Activated CD4-positive, CD25-positive, alpha-beta regulatory T cell treated with anti-CD3 and anti-CD28 coated beads, Interleukin-2, amount 50 U/mL, for 24 hours (primary cell): ENCODE results near the gene XRCC1.
A peak's percentile ranks its signal among the peaks of the same experiment; 100 is the strongest.
"Not testable (repeated sequence)": the region's sequence is repeated elsewhere in the genome, so short reads cannot be mapped to it uniquely, and the experiment has no call there.

Experiments
- ATAC-seq, 2 donors: fragments of 150-1000 bp; cut with Tn5 transposase; one replicate each; pipeline ENCODE4 v1.10.0; 2021; ENCODE audit warnings: mild to moderate bottlenecking in 1 of 2, moderate library complexity in 1 of 2

XRCC1 gene

DNA sequence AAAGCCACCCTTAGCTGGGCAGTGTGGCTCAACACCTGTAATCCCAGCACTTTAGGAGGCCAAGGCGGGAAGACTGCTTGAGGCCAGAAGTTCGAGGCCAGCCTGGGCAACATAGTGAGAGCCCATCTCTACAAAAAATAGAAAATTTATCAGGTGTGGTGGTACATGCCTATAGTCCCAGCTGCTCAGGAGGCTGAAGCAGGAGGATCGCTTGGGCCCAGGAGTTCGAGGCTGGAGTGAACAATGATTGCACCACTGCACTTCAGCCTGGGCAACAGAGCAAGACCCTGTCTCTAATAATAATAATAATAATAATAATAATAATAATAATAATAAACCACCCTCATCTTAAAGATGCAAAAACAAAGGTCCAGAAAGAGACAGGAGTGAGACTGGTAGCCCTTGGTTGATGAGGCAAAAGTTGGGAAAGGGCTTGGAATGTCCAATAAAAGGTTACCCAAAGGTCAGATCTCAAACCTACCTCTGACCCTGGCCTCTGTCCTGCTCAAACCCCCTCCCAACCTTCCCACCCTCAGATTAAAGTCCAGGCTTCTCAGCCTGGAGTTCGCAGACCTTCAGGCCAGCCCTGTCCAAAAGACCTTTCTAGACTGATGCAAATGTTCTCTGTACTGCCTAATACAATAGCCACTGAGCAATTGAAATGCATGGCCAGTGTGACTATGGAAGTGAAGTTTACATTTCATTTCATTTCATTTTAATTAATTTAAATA is 33.2 kb downstream of the XRCC1 start:
- no peak for ATAC-seq

DNA sequence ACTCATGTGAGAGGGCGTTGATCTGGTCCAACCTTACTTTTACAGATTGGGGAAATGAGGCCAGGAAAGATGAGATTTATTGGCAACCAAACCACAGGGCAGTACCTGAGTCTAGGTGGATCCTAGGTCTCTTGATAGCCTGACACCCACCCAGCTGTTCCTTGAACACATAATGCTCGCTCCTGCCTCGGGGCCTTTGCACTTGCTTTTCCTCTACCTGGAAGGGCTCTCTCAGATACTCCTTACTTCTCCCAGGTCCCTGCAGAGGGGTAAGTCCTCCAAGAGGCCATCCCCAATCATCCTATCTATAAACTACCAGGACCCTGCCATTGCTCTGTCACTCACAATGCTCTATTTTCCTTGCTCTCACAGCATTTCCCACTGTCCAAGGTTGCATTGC is 34.9 kb downstream of the XRCC1 start:
- ATAC-seq = no peak

DNA sequence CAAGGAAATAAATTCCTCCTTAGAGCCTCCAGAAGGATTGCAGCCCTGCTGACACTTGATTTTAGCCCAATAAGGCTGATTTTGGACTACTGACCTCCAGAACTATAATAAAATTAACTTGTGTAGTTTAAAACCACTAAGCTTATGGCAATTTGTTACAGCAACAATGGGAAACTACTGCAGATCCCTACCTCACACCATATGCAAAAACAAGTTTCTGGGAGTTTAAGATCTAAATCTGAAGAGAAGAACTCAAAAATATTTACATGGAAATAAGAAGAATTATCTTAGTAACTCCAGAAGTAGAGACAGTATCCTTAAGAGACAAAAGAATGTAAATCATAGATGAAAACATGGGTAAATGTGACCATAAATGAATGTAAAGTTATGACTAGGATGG is 36.4 kb downstream of the XRCC1 start:
- ATAC-seq = no peak

DNA sequence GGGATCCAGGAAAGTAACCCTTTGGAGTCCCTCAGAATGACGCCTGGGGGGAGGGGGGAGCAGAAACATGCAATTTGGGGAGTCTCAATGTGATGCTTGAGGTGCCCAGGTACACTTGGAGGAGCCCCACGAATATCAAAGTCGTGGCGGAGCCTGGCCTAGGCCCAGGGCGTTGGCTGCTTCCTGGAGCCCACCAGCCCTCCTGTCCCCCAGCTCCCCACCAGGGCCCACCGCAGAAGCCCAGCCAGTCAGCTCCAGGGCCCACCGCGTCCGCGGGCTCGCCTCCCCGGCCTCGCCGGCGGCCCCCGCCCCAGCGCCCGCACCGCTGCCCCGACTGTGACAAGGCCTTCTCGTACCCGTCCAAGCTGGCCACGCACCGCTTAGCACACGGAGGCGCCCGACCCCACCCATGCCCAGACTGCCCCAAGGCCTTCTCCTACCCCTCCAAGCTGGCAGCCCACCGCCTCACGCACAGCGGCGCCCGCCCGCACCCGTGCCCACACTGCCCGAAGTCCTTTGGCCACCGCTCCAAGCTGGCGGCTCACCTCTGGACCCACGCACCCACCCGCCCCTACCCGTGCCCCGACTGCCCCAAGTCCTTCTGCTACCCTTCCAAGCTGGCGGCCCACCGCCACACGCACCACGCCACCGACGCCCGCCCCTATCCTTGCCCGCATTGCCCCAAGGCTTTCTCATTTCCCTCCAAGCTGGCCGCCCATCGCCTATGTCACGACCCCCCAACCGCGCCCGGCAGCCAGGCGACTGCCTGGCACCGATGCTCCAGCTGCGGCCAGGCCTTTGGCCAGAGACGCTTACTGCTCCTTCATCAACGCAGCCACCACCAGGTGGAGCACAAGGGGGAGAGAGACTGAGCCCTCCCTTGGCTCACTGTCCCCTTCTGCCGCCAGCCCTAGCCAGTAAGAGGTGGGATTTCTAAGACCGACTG is 40.2 kb downstream of the XRCC1 start:
- ATAC-seq = no peak

DNA sequence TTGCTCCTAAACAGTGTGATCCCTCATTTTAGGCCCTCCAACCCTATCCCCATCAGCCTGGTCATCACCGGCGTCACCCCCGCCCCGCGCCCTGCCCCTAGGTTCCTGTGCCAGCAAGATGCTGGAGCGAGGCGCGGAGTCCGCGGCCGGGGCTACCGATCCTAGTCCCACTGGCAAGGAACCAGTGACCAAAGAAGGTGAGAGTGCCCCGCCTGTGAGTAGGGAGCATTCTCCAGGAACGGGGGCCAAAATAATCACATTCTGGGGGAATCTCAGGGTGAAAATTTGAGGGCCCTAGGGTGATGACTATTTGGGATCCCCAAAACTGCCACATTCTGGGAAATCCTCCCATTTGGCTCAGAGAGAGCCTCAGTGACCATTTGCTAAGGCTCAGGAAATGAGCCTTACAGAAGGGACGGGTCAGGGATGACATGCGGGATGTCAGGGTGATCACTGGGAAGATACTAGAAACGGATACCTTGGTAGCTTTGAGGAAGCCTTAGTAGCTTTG is 41.0 kb downstream of the XRCC1 start:
- ATAC-seq = no peak

DNA sequence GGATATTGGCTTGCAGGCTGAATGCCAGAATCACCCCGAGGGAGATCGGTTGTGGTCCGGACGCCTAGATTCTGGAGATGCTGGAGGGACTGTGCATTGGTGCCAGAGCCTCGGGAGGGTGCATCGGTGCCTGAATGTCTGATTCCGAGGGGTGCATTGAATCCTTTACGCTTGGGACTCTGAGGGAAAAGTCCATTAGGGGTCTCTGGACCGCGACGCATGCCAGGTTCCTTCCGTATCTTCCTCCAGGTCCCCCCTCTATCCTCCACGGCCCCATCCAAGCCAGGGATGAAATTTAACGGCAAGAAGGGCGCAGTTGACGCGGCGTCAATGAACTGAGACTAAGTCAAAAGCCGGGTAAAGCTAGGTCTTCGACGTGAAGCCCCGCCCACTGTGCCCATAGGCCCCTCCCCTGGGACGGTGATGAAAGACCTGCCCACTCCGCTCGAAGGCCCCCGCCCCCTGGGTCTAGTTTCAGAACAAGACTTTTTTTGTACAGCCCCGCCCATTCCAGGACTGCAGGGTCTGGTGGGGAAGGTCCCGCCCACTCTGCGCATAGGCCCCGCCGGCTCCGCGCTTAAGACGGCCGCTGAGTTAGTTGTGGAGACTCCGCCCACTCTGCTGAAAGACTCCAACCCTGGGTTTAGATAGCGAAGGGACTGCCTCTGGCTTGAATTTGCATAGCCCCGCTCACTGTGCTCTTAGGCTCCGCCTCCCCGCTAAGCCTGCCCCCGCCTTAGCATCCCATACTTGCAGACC is 41.6 kb downstream of the XRCC1 start:
- peak; percentile 69 to 78 for ATAC-seq

DNA sequence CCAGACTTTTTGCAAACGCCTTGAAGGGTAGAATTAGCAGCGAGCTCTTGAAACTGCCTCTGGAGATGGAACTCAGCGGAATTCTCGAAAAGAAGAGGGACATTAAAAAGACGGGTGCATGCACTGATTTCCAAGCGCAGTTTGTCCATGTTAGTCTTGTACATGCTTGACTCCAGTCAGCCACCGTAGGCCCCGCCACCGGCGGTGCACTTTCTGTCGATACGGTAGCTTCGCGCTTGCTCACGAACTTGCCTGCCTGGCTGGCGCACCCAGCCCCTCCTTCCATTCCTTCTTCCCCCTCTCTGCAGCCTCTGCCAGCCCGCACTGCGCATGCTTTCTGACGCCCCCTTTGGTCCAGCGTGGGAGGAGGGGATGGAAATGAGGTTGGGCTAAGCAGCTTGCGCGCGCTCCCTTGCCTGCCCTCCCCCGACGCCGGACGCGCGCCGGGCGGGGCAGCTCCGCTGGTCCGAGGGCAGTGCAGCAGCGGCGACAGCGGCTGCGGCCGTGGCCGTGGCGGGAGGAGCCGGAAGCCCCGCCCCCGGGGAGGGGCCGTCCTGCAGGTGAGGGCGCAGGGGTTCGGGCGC is 42.3 kb downstream of the XRCC1 start, which contains the start of gene ZNF575:
ZNF575 (plus strand) TSS at position 227 of the 584 bp plus-strand sequence. CDS start 1,235 bp downstream, outside the sequence.
- ATAC-seq = peak; percentile 58 to 69

DNA sequence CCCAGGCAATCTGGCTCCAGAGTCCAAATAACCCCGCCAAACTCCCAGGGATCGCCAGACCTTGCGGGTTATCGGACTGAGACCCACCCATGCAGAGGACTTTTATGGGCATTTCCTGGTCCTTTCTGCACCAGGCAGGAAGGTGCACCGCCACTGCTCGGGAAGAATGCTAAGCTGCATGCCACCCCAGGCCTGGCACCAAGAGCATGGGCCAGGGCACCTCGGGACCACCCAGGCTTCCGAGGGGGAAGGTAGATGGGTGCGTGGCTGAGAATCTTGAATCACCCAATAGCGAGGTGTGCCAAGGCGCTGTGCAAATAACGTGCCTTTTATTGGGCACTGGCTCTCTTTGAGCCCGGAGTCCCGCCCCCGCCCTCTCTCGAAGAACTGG is 42.8 kb downstream of the XRCC1 start:
- ATAC-seq = peak in 1 of 2 donors; percentile 11

DNA sequence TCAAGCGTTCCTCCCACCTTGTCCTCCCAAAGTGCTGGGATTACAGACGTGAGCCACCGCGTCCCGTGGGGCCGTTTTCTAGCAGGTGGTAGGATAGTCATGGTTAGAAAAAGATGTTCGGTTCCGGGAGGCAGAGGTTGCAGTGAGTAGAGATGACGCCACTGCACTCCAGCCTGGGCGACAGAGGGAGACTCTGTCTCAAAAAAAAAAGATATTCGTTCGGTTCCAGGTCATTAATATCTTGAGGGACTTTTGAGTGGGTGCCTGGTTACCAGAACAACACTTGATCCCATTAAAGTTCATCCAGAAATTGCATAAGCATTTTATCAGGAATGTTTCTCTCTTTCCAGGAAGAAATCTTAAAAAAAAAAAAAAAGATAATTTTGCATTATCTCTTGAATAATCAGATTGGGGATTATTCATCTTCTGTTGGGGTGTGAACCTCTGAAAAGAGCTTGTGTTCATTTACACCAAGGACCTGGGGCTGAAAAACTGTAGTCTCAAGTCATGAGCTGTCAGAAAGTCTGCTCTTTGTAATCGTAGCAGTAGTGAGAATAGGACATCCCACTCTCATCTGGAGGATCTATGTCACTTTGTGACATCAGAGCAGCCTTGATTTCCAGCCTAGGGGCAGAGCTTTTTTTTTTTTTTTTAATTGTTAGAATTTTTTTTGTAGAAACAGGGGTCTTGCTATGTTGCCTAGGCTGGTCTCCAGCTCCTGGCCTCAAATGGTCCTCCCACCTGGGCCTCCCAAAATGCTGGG is 47.3 kb downstream of the XRCC1 start:
- peak in 1 of 2 donors; percentile 8 for ATAC-seq

DNA sequence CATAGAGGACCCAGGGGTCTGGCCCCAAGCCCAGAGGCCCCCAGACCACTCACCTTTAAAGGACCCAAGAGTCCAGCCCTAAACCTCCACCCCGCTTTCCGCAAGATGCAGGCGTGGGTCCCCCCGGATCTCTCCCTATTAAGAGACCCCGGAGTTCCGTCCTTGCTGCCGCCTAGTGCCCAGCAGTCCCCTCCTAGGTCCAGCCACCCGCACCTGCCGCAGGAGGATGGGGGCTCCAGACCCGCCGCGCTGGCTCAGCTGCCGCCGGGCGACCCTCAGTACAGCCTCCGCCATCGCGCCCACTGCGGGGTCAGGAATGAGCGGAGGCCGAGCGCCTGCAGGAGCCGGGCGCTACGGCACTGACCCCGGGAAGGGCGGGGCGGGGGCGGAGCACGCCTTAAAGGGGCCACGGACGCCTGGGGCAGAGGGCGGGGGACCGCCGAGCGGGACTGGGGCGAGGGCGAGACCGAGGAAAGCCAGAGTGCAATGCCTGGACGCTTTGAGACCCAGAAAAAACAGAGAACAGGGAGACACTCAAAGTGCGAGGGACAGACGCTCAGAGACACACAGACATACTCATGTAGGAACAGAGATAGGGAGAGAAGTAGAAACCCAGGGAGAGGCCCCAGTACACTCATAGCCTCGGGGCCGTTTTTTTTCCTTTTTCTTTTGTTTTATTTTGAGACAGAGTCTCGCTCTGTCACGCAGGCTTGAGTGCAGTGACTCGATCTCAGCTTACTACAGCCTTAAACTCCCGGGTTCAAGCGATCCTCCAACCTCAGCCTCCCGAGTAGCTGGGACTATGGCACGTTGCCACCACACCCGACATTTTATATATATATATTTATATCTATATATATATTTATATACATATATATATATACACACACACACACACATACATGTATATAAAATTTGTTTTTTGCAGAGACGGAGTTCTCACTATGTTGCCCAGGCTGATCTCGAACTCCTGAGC is 48.2 kb downstream of the XRCC1 start, which contains the start of gene ETHE1:
ETHE1 (minus strand) TSS at position 318 of the 976 bp plus-strand sequence; CDS start at position 294, 24 bp downstream.
- ATAC-seq = peak; percentile 80 to 82

DNA sequence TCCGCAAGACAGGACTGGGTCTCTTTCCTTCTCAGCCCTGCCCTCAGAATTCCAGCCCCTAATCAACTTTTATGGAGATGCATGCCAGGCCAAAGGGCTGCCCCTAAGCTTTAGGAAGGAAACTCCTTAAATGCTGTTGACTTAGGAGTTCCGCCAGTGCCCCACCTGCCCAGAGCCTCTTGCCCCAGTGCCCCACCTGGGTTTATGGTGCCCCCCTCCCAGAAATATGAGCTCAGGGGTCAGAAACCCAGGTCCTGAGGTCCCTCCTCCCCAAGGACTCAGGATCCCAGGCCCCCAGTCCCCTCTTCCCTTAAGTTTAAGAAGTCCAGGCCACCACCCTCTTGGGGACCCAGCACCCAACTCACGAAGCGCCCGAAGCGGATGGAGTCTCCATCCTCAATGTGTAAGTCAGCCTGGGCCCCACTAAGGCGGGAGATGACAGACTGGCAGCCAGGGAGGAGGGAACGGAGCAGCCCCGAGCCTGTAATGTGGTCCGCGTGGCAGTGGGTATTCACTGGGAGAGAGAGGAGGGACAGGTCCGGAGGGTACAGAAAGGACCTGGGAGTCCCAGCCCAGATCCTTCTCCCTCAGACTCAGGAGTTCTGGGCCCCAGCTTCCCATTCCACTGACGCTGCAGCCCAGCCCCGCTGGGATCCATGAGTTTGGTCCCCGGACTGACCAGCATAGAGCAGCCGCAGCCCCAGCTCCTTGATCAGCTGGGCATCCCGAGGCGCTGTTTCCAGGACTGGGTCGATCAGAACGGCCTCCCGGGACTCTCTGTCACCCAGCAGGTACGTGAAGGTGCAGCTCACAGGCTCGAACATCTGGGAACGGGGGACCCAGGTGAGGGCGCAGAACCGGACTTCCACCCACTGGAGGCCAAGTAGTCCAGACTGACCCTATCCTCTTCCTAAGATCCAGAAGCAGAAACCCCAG is 49.2 kb downstream of the XRCC1 start:
- ATAC-seq = no peak

DNA sequence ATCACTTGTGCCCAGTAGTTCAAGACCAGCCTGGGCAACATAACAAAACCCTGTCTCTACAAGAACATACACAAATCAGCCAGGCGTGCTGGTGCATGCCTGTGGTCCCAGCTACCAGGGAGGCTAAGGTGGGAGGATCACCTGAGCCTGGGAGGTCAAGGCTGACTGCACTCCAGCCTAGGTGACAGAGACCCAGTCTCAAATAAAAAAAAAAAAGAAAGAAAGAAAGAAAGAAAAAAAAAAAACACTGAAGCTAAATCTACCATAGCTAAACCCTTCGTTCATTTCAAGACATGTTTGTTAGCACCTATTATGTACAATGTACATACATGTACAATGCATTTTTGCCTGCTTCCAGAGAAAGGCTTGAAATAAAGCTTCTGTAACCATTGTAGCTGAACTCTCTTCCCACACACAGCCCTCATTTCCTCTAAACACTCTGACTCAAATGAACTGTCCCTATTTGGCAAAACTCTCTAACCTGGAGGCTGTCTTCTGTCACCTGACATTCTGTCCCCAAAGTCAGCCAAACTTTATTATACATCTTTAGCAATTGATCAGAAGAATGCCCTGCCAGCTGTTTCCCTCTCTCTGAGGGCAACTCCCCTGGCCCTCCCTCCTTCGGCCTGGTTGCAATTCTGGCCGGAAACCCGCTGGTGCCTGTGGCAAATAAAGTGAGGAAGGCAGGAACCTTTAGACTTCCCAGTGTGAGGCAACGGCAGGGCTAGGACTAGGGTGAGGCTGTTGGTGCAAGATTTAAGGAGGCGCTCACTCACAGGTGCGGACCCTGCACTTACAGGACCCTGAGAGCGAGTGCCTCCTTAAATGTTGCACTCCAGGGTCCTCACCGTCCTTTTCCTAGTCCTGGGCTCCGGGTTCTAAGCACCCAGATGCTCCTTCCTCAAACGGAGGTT is 50.1 kb downstream of the XRCC1 start:
- ATAC-seq = peak; percentile 40 to 44

DNA sequence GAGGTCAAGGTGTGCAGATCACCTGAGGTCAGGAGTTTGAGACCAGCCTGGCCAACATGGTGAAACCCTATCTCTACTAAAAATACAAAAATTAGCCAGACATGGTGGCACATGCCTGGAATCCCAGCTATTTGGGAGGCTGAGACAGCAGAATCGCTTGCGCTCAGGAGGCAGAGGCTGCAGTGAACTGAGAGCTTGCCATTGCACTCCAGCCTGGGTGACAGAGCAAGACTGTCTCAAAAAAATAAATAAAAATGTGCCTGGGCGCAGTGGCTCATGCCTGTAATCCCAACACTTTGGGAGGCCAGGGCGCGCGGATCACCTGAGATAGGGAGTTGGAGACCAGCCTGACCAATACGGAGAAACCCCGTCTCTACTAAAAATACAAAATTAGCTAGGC is 51.6 kb downstream of the XRCC1 start:
- ATAC-seq = not testable (repeated sequence)

DNA sequence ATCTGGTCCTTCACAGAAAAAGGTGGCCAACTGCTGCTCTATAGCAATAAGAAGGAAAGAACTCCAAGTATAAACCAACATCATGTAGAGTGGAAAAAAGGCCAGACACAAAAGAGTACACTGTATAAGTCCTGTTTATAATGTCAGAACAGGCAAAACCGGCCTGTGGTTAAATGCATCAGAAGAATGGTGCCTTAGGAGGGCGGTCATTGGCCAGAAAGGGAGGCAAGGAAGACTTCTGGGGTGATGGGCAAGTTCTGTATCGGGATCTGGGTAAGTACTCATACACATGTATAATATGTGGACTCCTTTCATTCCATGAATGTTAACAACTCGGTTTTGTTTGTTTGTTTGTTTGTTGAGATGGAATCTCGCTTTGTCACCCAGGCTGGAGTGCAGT is 52.4 kb downstream of the XRCC1 start:
- no peak for ATAC-seq

DNA sequence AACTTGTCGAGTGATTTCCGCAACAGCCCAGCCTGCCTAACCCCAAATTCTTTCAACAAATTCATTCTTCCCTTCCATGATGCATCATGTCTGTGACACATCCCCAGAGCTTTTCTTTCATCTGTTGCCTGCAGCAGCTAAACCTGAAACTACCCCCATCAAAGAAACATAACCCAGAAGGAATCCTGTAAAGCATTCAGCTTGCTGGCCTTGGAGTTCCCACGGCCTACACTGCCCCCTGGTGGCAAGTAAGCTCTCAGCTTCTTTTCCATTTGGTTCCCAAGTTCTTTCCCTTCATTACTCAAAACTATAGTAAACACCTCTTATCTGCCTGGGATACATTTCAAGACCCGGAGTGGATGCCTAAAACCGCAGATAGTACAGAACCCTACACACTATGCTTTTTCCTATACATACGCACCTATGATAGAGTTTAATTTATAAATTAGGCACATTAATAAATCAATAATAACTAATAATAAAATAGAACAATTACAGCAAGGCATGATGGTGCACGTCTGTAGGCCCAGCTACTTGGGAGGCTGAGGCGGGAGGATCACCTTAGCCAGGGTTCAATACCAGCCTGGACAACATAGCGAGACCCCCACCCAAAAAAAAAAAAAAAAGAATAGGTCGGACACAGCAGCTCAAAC is 55.8 kb downstream of the XRCC1 start:
- ATAC-seq = peak; percentile 90 to 94

DNA sequence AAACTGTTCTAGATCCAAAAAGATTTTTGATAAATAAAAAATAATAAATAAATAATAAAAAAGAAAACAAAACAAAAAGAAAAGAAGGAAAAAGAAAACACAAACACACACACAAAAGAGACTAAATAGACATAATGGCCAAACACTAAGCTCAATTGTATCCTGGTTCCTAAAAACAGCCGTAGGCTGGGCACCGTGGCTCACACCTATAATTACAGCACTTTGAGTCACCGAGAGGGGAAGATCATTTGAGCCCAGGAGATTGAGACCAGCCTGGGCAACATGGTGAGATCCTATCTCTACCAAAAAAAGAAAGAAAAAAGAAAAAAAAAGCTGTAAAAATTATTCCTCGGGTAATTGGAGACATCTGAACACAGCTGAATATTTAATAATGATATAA is 57.3 kb downstream of the XRCC1 start:
- no peak for ATAC-seq

DNA sequence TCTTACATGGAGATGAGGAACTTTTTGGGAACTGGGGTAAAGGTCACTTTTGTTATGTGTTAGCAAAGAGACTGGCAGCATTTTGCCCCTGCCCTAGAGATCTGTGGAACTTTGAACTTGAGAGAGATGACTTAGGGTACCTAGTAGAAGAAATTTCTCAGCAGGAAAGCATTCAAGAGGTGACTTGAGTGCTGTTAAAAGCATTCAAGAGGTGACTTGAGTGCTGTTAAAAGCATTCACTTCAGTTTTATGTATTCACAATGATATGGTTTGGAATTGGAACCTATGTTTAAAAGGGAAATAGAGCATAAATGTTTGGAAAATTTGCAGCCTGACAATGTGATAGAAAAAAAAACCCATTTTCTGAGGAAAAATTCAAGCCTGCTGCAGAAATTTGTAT is 62.9 kb downstream of the XRCC1 start:
- ATAC-seq = not testable (repeated sequence)
